Sciatic nerve (tissue), 2 donors: ENCODE results near the gene ARNT2. TPM values are rescaled to one million over a fixed set of nuclear protein-coding genes. Genes with fewer than 3 reads are reported as not detected.

Experiments
- ATAC-seq: fragments of 200-7000 bp; cut with Tn5 transposase; one replicate; pipeline ENCODE4 v1.9.1; 2020; ENCODE audit warnings: mild to moderate bottlenecking, moderate library complexity
- DNase-seq: peaks from one replicate; pipeline ENCODE4 v3.0.0-alpha.2; 2020; ENCODE audit warnings: low spot score
- intact Hi-C: fragments of 100-400 bp; cut with DNase I; formaldehyde crosslinking; loops from one replicate; pipeline ENCODE4 v1.14.2; 2022
- total RNA-seq: library from RNA; stranded (reverse); fragmentation: NEBNext Ultra II Directional; extraction: Animal tissue kit (Norgen Biotek cat#: 25700); gene quantifications from one replicate; pipeline ENCODE4 v1.2.1, GENCODE V29; 2021
- donor health status: DM: no; HTN: no; CAD: no.
- donor health status: DM: no; HTN: no; CAD: no.

Gene ARNT2
- total RNA-seq, 1 donor from 2014 or later = 16.6 TPM

- intact Hi-C loops = no loop called here
- ATAC-seq = no peak
- no peak for DNase-seq
Observed at GRCh38 chr15:80593486-80594030, 189.4 kb downstream of the ARNT2 start.

- ATAC-seq (no peak), DNase-seq (no peak)
- intact Hi-C loops = no loop called here
Observed at GRCh38 chr15:80594091-80594889, 190.1 kb downstream of the ARNT2 start.

DNA sequence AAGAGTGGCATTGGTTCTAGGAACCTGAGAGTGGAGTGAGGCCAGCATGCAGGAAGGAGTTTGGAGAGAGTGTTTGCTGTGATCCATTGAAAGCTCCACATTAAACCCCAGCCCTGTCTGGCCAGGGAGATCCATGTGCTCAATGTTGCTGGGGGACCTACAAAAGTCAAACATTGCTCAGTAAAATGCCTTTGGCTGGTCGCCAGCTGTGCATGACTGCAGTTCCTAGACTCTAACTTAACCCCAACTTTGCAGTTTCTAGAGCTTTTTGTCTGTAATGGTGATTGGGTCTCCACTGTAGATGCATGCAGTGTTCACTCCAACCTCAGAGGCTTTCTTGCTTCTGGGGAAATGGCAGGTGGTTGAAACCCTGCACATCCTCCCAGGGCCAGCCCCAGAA lies 191.2 kb downstream of the ARNT2 start:
- no peak for DNase-seq
- intact Hi-C loops = no loop called here
- no peak for ATAC-seq

DNA sequence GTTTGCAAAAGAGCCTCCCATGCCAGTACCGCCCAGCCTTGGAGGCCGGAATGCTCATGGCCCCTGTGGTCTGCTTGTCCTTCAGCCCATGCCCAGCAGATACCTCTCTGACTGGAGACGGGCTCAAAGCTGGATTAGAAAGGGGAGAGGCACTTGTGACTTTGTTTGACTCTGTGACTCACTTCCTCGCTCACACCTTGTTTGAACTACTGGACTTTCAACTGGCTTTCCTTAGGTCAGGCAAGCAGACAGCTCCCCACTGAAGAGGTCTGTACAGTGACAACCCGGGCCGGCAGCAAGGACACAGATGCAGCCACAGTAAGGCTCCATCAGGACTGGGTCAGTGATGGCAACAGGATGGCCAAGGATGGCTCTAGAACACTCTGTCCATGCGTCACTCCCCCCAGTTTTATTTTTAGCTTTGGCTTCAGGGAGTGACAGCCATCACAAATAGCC lies 192.4 kb downstream of the ARNT2 start:
- ATAC-seq = no peak
- intact Hi-C loops = no loop called here
- no peak for DNase-seq

- ATAC-seq = no peak
- DNase-seq = no peak
- intact Hi-C loops = no loop called here
Observed at GRCh38 chr15:80597076-80597475, 192.9 kb downstream of the ARNT2 start.

GRCh38 chr15:80599359-80599758 lies 195.2 kb downstream of the ARNT2 start:
- ATAC-seq (no peak), DNase-seq (no peak)
- intact Hi-C loops = no loop called here

GRCh38 chr15:80600626-80601025 lies 196.4 kb downstream of the ARNT2 start:
- ATAC-seq (no peak), DNase-seq (no peak)
- intact Hi-C loops = no loop called here

- intact Hi-C loops = no loop called here
- DNase-seq (no peak), ATAC-seq (no peak)
Observed at GRCh38 chr15:80601256-80601655, 197.1 kb downstream of the ARNT2 start.

DNA sequence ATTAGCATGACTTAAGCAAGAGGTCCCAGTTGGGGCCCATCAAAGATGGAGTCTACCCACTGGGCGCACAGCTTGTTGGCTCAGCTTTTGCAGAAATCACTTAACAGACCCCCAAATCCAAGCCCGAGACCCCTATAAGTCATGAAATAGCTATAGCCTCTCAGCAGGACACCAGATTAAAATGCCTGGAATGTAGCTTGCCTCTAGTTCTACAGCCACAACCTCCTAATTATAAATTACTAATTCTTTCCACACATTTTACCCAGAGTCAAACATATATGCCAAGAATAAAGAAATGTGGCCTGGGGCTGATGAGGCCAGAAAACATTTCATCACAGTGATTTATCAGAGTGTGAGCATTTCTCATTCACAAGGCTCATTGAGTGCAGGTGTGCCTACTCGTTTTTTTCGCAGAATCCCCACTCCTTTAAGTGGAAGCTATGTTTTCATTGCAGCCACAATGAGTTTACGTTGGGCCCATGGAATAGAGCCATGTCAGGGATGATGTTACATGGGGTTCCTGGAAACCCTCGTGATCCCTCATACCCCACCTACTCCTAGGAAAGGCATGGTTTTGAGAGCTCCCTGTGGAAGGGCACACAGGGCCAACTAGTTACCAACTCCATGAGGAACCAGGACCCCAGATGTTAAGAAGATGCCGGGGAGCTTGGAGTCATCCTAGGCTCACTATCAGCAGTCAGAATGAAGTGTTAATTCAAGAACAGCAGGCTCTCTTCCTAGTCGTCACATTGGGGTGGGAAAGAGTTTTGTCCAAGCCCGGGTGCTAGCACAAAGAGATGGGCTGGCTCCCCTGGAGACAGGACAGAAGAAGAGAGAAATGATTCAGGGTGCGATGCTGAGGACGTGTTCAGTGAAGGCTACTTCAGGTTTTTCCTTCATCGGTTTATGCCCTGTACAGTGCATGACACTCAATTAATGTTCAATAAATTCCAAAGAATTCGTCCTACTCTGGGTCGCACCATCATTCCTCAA lies 200.7 kb downstream of the ARNT2 start:
- DNase-seq (no peak), ATAC-seq (no peak)
- intact Hi-C loops = no loop called here

GRCh38 chr15:80605591-80606150 lies 201.5 kb downstream of the ARNT2 start:
- ATAC-seq (no peak), DNase-seq (no peak)
- intact Hi-C loops = no loop called here

- no peak for ATAC-seq
- no peak for DNase-seq
- intact Hi-C loops = no loop called here
Observed at GRCh38 chr15:80606511-80607071, 202.4 kb downstream of the ARNT2 start.

DNA sequence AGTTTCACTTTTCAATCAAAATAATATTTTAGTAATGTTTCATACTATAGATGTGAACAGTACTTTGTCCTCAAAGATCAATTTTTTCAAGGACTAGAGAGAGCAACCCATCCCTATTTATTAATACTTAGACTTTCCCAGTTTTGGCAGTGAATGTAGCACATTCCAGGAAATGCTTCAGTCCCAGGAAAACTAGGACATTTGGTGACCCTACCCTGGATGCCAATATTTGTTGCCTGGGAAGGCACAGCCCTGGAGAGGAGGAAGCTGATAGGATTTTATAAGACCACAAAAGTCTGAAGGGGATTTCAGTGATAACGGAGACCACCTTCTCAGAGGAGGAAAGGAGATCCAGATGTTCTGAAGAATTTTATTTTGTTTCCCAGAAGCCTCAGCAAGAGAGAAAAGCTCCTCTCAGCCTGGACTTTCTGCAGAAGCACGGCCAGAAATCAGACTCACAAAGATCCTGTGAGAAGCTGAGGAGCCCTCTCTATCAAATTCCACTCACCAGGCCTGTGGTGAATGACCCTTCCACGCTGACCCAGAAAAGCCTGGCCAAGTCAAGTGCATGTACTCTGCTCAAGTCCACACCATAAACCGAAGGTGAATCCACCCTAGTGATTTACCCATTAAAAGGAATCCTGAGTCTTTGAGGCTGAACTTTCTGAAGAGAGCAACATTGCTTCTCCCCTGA lies 203.3 kb downstream of the ARNT2 start:
- DNase-seq = no peak
- intact Hi-C loops = no loop called here
- peak; percentile 93 for ATAC-seq

DNA sequence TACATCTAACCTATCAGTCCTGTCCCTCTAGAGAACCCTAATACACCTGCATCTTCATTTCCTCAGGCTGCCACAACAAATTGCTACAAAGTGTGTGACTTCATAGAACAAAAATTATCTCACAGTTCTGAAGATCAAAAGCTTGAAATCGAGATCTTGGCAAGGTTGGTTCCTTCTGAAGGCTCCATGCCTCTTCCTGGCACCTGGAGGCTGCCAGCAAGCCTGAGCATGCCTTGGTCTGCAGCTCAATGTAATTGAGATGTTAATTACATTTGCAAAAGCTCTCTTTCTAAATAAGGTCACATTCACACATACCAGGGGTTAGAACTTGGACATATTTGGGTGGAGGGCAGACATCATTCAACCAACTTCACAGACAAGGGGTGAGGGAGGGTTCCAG lies 204.5 kb downstream of the ARNT2 start:
- intact Hi-C loops = no loop called here
- no peak for DNase-seq
- no peak for ATAC-seq

- DNase-seq (no peak), ATAC-seq (no peak)
- intact Hi-C loops = no loop called here
Observed at GRCh38 chr15:80609091-80609490, 204.9 kb downstream of the ARNT2 start.

GRCh38 chr15:80609512-80609946 lies 205.3 kb downstream of the ARNT2 start:
- DNase-seq (no peak), ATAC-seq (no peak)
- intact Hi-C loops = no loop called here

GRCh38 chr15:80611543-80612080 lies 207.4 kb downstream of the ARNT2 start:
- DNase-seq = no peak
- intact Hi-C loops = no loop called here
- no peak for ATAC-seq

DNA sequence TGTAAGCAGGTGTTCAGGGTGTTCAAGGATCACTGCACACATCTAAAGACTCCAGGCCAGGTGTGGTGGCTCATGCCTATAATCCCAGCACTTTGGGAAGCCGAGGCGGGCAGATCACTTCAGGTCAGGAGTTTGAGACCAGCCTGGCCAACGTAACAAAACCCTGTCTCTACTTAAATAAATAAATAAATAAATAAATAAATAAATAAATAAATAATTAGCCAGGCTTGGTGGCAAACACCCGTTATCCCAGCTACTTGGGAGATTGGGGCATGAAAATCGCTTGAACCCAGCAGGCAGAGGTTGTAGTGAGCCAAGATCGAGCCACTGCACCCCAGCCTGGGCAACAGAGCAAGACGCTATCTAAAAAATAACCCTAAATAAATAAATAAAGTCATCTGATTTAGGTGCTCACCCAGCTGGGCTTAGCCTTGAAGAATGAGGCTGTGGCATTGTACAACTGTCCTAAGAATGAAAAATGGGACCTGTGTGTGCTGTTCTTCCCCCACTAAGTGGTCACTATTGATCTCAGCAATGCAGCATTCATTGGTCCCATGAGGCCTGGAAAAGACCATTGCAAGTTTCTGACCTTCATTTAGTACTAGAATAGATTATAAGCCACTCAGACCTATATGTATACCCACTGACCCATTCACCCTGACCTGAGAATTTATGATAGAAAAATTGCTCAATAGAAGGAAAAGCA lies 208.1 kb downstream of the ARNT2 start:
- intact Hi-C loops = no loop called here
- DNase-seq (no peak), ATAC-seq (no peak)
